Inflammatory macrophage (primary cell): ENCODE results near the gene IL37.

Experiments
- DNase-seq, 2 donors: peaks; one replicate each; pipeline ENCODE4 v3.0.0-alpha.2; 2020 to 2022
- total RNA-seq, 18 experiments: gene quantifications; one replicate each; lab custom pipeline; 2026; ENCODE audit warnings: mixed read lengths in 6 of 18, inconsistent platforms in 2 of 18; lab: John Stamatoyannopoulos, UW

IL37 gene, protein sequence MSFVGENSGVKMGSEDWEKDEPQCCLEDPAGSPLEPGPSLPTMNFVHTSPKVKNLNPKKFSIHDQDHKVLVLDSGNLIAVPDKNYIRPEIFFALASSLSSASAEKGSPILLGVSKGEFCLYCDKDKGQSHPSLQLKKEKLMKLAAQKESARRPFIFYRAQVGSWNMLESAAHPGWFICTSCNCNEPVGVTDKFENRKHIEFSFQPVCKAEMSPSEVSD
- total RNA-seq: 0 to 0.20 (median 0.04) reads per million in 18 experiments

- DNase-seq: no peak
Observed at GRCh38 chr2:112910865-112911264, at the start of gene IL37. TSS of gene IL37 (plus strand) at chr2:112911165. CDS start at chr2:112913013, 1,848 bp downstream.

DNA sequence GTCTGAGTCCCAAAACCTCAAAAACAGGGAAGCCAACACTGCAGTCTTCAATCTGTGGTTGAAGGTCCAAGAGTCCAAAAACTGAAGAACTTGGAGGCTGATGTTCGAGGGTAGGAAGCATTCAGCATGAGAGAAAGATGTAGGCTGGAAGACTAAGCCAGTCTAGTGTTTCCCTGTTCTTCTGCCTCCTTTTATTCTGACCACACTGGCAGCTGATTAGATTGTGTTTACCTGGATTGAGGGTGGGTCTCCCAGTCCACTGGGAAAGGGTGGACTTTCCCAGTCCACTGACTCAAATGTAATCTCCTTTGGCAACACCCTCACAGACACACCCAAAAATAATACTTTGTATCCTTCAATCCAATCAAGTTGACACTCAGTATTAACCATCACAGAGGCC is 46.9 kb upstream of the IL37 start:
- DNase-seq: no peak

DNA sequence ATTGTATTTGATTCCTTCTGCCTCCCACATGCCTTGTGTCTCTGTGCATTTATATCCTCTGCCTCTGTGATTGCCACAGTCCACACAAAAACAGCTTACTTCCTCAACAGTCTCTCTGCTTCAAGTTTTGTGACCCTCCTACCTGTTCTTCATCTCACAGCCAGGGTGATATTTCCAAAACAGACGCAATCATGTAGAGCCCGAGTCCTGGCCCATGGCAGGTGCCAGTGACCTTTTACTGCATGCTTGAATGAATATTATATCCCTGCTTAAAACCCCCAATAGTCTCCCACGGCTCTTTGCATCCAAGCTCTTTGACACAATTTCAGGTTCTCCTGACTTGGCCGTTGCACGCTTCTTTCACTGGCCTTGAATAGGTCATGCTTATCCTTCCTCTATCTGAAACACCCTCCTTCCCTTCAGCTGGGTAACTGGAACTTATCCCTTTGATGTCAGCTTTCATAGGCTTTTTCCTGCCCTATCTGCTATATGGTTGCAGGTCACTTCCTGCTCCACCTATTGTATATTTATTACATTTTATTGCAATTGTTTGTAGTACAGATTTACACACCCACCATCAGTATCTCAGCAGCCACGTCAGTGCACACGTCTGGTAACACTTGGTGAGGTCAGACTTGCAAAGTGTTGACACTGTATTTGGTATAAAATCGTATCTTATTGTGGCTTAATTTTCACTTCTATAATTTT is 44.7 kb upstream of the IL37 start:
- peak; percentile 40 to 46 for DNase-seq

GRCh38 chr2:112867701-112868631 is 43.0 kb upstream of the IL37 start:
- no peak for DNase-seq

DNA sequence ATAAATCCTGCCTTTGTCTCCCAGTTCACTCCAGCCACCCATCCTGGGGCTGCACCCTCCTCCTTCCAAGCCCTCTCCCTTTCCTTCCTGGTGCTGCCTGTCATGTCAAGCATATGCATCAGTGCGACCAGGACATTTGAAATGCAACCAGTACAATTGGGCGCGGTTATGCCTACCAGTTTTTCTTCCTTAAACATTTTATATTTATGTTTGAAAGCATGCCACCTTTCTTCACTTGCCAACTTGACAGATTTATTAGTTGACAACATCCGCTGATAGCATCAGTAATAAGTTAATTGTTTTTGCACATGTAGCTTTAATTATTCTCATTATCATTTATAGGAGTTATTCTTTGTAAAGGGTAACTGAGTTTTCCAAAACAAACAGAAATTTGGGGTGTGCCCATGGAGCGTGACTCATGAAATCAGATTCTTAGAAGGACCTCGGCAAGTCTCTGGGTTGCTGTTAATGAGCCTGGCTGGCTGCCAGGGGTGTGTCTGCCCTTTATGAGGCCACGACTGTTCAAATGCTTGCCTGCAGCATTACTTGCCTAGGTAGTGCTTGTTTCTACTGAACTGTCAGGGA is 41.6 kb upstream of the IL37 start:
- peak; percentile 50 to 76 for DNase-seq

DNA sequence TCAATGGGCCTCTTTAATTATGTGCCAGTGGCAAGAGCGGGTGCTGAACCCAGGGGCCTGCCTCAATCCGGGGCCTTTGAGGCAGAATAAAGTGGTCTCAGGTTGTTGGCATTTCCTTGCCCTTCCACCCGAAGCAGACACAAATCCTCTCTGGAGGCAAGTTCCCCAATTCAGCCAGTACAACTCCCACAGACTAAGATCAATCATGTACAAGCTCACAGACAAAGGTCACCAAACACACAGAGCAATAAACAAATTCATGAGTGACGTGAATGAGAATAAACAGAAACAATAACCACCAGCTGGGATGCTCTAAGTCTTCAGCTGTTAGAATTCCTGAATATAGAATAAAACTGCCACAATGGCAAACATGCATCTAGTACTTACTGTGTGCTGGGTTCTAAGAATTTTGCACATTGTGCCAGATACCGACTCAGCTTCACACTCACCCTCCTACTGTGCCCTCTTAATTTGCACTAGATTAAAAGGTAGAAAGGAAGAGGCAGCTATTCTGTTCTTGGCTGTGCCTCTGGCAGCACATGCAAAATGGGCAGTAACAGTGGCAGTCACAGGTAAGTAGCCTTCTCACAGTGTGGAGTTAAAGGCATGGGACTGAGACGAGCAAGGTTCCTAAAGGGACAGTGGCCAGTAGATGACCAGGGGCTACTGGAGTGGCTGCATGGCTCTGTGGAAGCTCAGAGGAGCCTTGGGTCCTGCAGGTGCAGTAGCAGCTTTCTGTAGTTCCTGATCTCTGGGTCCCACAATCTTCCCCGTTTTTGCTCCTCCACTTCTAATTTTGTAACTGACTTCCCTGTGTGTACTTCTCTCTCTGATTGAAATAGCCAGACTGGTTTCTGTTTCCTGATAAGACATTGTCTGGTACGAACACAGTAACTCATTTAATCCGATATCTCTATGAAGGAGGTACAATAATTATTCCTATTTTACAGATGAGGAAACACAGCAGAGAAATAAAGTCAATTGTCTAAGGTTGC is 39.8 kb upstream of the IL37 start:
- DNase-seq: peak; percentile 42 to 54

- DNase-seq: no peak
Observed at GRCh38 chr2:112876257-112876970, 34.6 kb upstream of the IL37 start.

DNA sequence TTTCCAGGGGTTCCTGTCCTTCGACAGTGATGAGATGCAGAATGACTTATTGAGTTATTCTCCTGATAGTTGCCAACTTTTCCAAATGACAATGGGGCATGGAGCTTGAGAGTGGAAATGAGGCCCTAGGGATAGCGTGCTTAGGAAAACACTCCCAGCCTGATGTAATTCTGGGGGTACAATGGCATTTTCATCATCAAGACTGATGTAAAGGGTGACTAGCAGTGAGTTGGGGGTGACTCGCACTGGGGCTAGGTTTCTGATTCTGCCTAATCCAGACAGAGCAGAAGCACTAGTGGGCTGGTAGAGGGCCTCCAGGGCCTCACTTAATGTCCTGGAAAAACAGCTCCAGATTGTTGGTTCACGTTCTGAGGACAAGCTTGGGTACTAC is 34.0 kb upstream of the IL37 start:
- no peak for DNase-seq

GRCh38 chr2:112877423-112877822 is 33.5 kb upstream of the IL37 start:
- no peak for DNase-seq

- DNase-seq: no peak
Observed at GRCh38 chr2:112879491-112880041, 31.4 kb upstream of the IL37 start.

GRCh38 chr2:112880091-112880531 is 30.9 kb upstream of the IL37 start:
- peak; percentile 18 to 53 for DNase-seq

- DNase-seq: peak; percentile 47 to 66
Observed at GRCh38 chr2:112880696-112881095, 30.3 kb upstream of the IL37 start.

DNA sequence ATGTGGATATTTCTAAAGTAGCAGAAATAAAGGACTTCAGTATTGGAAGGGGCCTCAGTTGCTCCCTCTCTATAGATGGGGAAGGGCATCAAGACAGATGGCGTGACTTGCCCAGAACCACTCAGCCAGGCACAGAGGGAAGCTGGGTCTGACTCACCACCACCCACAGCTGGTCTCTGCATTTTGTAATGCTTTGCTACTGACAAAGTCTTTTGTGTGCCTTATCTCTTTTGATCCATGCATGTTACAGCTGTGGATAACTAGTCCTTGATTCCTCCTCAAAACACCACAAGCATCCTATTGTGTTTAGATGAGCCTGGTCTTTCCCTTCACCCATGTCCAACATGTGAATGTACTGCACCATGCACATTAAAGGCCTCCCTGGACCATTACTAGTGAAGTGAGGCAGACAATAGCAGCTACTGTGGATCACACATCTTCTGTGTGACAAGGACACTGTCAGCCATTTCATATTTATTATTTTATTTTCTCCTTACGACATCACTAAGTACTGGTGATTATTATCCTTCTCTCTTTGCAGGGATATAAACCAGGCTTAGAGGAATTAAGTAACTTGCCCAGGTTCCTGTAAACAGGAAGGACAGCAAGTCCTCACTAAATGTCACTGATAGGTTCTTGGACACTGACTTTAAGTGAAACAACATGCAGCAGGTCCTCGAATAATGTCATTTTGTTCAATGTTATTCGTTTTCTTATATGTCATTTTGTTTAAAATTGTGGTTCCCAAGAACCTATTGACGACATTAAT is 29.6 kb upstream of the IL37 start:
- peak; percentile 92 to 97 for DNase-seq

- DNase-seq: no peak
Observed at GRCh38 chr2:112883669-112884068, 27.3 kb upstream of the IL37 start.

GRCh38 chr2:112884869-112885505 is 26.0 kb upstream of the IL37 start:
- DNase-seq: peak; percentile 78 to 81

DNA sequence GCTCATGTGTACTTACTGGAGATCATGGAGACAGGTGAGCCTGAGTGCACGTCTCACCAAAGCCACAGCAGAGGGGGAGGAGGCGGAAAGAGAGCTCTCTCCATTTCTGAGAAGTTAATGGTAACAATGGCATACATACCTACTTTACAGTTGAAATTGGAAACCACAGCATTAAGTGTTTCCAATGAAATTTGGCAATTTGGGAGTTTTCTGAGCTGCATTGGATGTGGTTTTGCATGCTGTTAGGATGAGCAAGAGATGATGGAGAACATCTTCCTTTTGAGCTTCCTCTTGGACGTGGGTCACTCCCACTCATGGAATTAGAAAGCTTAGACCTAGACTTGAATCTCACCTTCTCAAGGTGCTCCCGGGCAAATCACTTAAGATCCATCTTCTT is 25.5 kb upstream of the IL37 start:
- DNase-seq: no peak

DNA sequence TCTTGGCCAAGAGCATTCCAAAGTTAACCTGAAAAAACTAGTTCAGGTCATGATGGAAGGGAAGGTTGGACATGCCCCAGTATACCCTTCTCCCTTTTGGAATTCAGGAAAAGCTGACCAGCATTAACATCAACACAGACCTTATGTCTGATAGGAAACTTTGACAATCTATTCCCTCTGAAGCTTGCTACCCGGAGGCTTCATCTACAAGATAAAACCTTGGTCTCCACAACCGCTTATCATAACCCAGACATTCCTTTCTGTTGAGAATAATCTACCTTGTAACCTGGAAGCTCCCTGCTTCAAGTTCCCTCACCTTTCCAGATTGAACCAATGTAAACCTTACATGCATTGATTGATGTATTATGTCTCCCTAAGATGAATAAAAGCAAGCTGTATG is 24.7 kb upstream of the IL37 start:
- no peak for DNase-seq

- peak; percentile 67 to 83 for DNase-seq
Observed at GRCh38 chr2:112887964-112888749, 22.8 kb upstream of the IL37 start.
